IPS-NIHi11 (cell line): ENCODE measurements around the gene IL4I1.

Experiments
- DNase-seq: peaks from one replicate; pipeline ENCODE4 v3.0.0; 2012; ENCODE audit warnings: mixed read lengths, low spot score

IL4I1 gene

GRCh38 chr19:49863935-49864320, 32.8 kb downstream of the IL4I1 start:
- DNase-seq = no peak

GRCh38 chr19:49863254-49863934, 33.3 kb downstream of the IL4I1 start:
- no peak for DNase-seq

GRCh38 chr19:49862391-49863253, 34.1 kb downstream of the IL4I1 start:
- peak; percentile 79 for DNase-seq

GRCh38 chr19:49861541-49862378, 34.9 kb downstream of the IL4I1 start:
- no peak for DNase-seq

GRCh38 chr19:49861107-49861506, 35.6 kb downstream of the IL4I1 start:
- DNase-seq = peak; percentile 58

- DNase-seq = no peak
These were observed 36.2 kb downstream of the IL4I1 start for GRCh38 chr19:49860336-49861102.

- no peak for DNase-seq
These were observed 36.9 kb downstream of the IL4I1 start for GRCh38 chr19:49859682-49860335.

GRCh38 chr19:49858088-49858985, 38.4 kb downstream of the IL4I1 start:
- no peak for DNase-seq

- DNase-seq = no peak
These were observed 38.9 kb downstream of the IL4I1 start for GRCh38 chr19:49857838-49858087.

GRCh38 chr19:49857061-49857837, 39.4 kb downstream of the IL4I1 start:
- DNase-seq = no peak

- DNase-seq = no peak
These were observed 40.1 kb downstream of the IL4I1 start for GRCh38 chr19:49856574-49857021.

- DNase-seq = no peak
These were observed 40.8 kb downstream of the IL4I1 start for GRCh38 chr19:49855676-49856573.

GRCh38 chr19:49855277-49855675, 41.4 kb downstream of the IL4I1 start:
- DNase-seq = no peak

GRCh38 chr19:49854378-49855263, 42.1 kb downstream of the IL4I1 start:
- DNase-seq = no peak

GRCh38 chr19:49853852-49854377, 42.8 kb downstream of the IL4I1 start:
- no peak for DNase-seq

- DNase-seq = no peak
These were observed 44.0 kb downstream of the IL4I1 start for GRCh38 chr19:49852631-49853126.
